22Rv1 (cell line): ENCODE measurements around the gene TMEM94.

Experiments
- H3K27ac ChIP-seq: fragments of 450-650 bp; 2 replicates; pipeline ENCODE4 v1.5.1; 2017
- CTCF ChIP-seq: fragments of 450-650 bp; IDR thresholded peaks from 2 replicates; pipeline ENCODE4 v1.5.1; 2017; ENCODE audit warnings: mild to moderate bottlenecking
- ZFX ChIP-seq: fragments of 450-650 bp; IDR thresholded peaks from 2 replicates; pipeline ENCODE4 v1.6.1; 2017; ENCODE audit warnings: antibody characterized with exemption, borderline replicate concordance

TMEM94 gene

GRCh38 chr17:75546181-75546580, 89.7 kb downstream of the TMEM94 start:
- no peak for TF ChIP-seq CTCF
- no peak for TF ChIP-seq ZFX
- H3K27ac ChIP-seq: no peak overlapping the region

GRCh38 chr17:75547091-75547490, 90.7 kb downstream of the TMEM94 start:
- peak overlapping the region; percentile 100 for H3K27ac ChIP-seq
- TF ChIP-seq ZFX (no peak), CTCF (no peak)

GRCh38 chr17:75548813-75549212, 92.4 kb downstream of the TMEM94 start:
- no peak for TF ChIP-seq ZFX
- TF ChIP-seq CTCF: no peak
- peak overlapping the region; percentile 100 for H3K27ac ChIP-seq
